GM18951 (cell line): ENCODE results near the gene RMI2.

Experiments
- POLR2A ChIP-seq: IDR thresholded peaks from 4 replicates; pipeline ENCODE4 v1.6.1; 2011; ENCODE audit warnings: mild to moderate bottlenecking; ENCODE audit not compliant: insufficient read length, insufficient read depth; ENCODE audit errors: extremely low read depth
- in situ Hi-C: fragments of 300-500 bp; cut with MboI; formaldehyde crosslinking; loops from one replicate; pipeline ENCODE4 v1.12.0; 2022; ENCODE audit warnings: low sequenced_read_pairs, mixed read lengths, inconsistent platforms; ENCODE audit not compliant: unreplicated experiment

RMI2 gene

GRCh38 chr16:11356573-11357331 is 11.5 kb downstream of the RMI2 start:
- in situ Hi-C loops, result no loop called here

GRCh38 chr16:11358531-11358930 is 13.3 kb downstream of the RMI2 start:
- no peak for TF ChIP-seq POLR2A
- in situ Hi-C loops, result no loop called here

More at GRCh38 chr16:11356573-11357331, 11.5 kb downstream of the RMI2 start:
- no peak for TF ChIP-seq POLR2A

GRCh38 chr16:11359370-11359769 is 14.1 kb downstream of the RMI2 start:
- in situ Hi-C loops, result no loop called here
- TF ChIP-seq POLR2A, result no peak

- in situ Hi-C loops, result no loop called here
- no peak for TF ChIP-seq POLR2A
These were observed 15.5 kb downstream of the RMI2 start for GRCh38 chr16:11360641-11361373.

GRCh38 chr16:11361701-11362451 is 16.6 kb downstream of the RMI2 start:
- no peak for TF ChIP-seq POLR2A
- in situ Hi-C loops, result no loop called here

- in situ Hi-C loops, result no loop called here
- TF ChIP-seq POLR2A, result no peak
These were observed 18.6 kb downstream of the RMI2 start for GRCh38 chr16:11363927-11364258.

- in situ Hi-C loops, result no loop called here
- no peak for TF ChIP-seq POLR2A
These were observed 22.2 kb downstream of the RMI2 start for GRCh38 chr16:11367483-11367906.

GRCh38 chr16:11370084-11370931 is 25.0 kb downstream of the RMI2 start:
- TF ChIP-seq POLR2A, result no peak
- in situ Hi-C loops, result loop anchor here (10.0 kb wide), 1 partner anchor 406 kb away; no protein-coding TSS in a partner anchor

- in situ Hi-C loops, result loop anchor here (10.0 kb wide), 1 partner anchor 406 kb away; no protein-coding TSS in a partner anchor
These were observed 25.6 kb downstream of the RMI2 start for GRCh38 chr16:11370932-11371279.

GRCh38 chr16:11372073-11372828 is 27.0 kb downstream of the RMI2 start:
- no peak for TF ChIP-seq POLR2A
- in situ Hi-C loops, result loop anchor here (10.0 kb wide), 1 partner anchor 407 kb away; no protein-coding TSS in a partner anchor

GRCh38 chr16:11372829-11373306 is 27.6 kb downstream of the RMI2 start:
- in situ Hi-C loops, result loop anchor here (10.0 kb wide), 1 partner anchor 408 kb away; no protein-coding TSS in a partner anchor
- no peak for TF ChIP-seq POLR2A

- in situ Hi-C loops, result loop anchor here (10.0 kb wide), 1 partner anchor 409 kb away; no protein-coding TSS in a partner anchor
- TF ChIP-seq POLR2A, result no peak
These were observed 29.0 kb downstream of the RMI2 start for GRCh38 chr16:11374255-11374654.
